Hematopoietic multipotent progenitor cell treated with erythropoietin and hydrocortisone succinate and interleukin-3 and kit ligand, for 4 days (in vitro differentiated cells): ENCODE results near the gene TPM4.
A peak's percentile ranks its signal among the peaks of the same experiment; 100 is the strongest.
"Not testable (repeated sequence)": the region's sequence is repeated elsewhere in the genome, so short reads cannot be mapped to it uniquely, and the experiment has no call there.

Experiments used
- DNase-seq: peaks from one replicate; pipeline ENCODE4 v3.0.0-alpha.2; 2015

TPM4 gene

DNA sequence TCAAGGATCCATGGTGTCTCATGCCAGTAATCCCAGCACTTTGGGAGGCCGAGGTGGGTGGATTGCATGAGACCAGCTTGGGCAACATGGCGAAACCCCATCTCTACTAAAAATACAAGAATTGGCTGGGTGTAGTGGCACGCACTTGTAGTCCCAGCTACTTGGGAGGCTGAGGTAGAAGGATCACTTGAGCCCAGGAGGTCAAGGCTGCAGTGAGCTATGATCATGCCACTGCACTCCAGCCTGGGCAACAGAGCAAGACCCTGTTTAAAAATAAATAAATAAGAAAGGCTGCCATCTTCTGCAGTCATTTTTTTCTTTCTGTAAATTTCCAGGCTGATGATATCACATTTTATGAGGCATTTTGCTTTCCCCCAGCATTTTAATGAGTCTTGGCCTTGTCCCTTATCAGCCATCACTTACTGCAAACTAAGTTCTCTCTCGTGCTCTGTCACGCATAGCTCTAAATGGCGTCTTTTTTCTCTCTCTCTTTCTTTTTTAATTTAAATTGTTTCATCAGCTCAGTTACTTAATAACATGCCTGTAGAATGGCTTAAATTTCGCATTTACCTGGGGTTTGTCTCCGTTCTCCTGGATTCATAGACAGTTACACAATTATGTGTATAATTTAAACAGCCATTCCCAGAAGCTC, 23.1 kb downstream of the TPM4 start:
- DNase-seq = not testable (repeated sequence)

DNA sequence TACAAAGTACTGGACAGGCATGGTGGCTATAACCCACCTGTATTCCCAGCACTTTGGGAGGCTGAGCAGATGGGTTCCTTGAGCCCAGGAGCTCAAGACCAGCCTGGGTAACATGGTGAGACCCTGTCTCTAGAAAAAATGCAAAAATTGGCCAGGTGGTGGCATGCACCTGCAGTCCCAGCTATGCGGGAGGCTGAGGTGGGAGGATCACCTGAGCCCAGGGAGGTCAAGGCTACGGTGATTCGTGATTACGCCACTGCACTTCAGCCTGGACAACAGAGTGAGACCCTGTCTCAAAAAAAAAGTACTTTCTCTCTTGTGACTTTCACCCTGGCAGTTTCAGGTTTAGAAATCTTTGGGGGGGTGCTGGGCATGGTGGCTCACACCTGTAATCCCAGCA, 24.2 kb downstream of the TPM4 start:
- DNase-seq = no peak

- DNase-seq = no peak
These were observed 28.4 kb downstream of the TPM4 start for GRCh38 chr19:16104722-16105121.

- DNase-seq = peak; percentile 76
These were observed 29.8 kb downstream of the TPM4 start for GRCh38 chr19:16106121-16106520.

DNA sequence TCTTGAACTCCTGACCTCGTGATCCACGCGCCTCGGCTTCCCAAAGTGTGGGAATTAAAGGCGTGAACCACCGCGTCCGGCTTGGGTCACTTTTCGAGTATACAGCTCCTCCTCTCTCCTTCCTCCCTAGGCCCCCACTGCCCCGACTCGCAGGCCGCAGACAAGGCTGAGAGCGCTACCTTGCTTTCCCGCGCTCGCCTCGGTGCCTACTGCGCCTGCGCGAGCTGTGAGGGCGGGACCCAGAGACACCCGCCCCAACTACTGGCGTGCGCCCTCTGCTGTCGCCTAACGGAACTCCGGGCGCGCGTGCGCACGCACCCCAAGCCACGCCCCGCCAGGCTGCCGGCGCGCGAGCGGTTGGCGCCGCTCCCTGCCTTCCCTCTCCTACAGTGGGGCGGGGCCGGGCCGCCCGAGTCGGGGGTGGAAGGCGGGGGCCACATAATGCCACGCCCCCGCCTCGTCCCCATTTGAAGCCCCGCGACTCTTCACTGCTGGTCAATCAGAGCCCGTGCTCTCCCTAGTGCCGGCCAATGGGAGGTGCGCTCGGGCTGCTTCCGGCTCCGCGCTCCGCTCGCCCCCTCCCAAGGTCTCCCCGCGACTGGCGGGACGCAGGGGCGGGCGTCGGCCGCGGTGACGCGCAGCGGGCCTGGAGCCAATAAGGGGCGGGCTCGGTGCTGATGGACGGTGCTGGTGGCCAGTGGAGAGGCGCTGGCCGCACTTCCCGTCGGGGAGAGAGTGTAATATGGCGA, 35.0 kb downstream of the TPM4 start, which contains the start of gene RAB8A:
RAB8A (plus strand) TSS at position 730 of the 749 bp plus-strand sequence; CDS start at position 743, 13 bp downstream.
- peak; percentile 100 for DNase-seq

- DNase-seq = no peak
These were observed 35.8 kb downstream of the TPM4 start for GRCh38 chr19:16111909-16112752.

DNA sequence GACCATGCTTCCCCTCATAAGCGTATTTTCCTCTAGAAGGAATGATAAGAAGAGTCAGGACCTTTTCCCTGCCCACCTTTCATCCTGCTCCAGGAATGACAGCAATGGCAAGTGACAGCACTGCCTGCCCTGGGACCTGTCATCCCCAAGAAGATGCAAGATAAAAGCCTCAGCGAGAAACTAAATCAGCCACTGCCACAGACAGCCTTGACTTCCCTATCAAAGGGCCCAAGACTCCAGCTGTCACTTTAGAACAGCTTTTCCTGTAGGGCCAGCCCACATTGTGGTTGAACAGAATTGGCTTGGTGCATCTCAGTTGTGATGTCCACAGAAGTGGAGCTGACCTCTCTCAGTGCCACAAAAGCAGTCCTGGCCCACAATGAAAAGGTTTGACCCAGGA, 36.5 kb downstream of the TPM4 start:
- peak; percentile 94 for DNase-seq

DNA sequence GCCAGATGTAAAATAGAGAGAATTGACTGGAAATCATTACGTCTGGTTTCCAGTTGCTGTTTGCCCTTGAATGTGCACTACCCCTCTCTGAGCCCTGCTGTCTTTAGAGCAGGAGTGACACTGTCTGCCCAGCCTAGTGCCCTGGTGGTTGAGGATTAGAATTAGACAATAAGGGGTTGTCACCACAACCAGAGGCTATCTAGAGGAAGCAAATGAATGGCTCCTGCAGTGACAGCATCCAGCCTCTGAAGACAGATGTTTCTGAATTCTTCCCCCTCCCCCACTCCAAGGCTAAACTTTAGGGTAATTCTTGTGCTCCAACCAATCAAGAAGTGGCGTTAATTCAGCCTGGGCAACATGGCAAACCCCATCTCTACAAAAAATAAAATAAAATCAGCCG, 37.4 kb downstream of the TPM4 start:
- DNase-seq = peak; percentile 92

GRCh38 chr19:16115301-16116039, 39.2 kb downstream of the TPM4 start:
- DNase-seq = no peak

- no peak for DNase-seq
These were observed 39.8 kb downstream of the TPM4 start for GRCh38 chr19:16116067-16116466.

DNA sequence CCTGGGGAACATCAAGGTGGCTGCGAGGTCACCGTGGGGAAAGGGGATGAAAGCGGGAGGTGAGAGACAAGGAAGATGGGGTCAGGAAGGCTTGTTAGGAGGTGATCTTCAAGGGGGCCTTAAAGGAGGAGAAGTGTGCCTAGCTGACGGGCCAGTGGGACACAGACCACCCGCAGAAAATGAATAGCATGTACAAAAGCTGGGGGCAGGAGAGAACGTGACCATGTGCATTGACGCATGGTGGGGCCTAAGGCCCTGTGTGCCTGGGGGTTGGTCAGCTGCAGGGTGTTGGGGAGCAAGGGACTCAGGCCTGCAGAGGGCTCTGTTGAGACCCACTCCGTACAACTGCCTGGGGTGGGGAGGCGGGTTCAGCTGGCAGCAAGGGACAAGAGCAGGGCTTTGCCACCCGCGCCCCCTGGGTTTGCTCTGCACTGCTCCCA, 41.3 kb downstream of the TPM4 start:
- peak; percentile 83 for DNase-seq

- peak; percentile 91 for DNase-seq
These were observed 42.3 kb downstream of the TPM4 start for GRCh38 chr19:16118489-16119033.

DNA sequence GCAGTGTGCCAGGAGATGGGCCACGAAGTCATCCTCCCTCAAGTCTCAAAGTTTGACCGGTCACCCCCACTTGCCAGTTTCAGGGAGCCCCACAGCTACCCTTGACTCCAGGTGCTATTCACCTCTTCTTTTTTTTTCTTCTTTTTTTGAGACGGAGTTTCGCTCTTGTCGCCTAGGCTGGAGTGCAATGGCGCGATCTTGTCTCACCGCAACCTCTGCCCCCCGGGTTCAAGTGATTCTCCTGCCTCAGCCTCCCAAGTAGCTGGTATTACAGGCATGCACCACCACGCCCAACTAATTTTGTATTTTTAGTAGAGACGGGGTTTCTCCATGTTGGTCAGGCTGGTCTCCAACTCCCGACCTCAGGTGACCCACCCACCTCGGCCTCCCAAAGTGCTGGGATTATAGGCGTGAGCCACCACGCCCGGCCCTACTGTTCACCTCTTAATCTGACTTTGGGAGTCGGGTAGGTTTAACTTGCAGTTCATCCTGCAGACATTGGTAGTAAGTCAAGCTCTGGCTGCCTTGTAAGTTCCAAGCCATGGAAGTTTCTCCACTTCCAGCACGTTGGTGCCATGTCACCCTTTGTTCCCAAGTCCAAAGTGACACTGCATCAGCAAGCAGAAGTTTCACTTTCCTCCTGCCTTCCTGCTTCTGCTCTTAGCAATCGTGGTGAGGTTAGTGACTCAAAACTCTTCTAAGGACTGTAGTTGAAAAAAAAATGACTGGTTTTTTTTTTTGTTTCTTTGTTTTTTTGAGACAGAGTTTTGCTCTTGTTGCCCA, 43.0 kb downstream of the TPM4 start:
- DNase-seq = peak; percentile 53

GRCh38 chr19:16121141-16121540, 44.8 kb downstream of the TPM4 start:
- no peak for DNase-seq

DNA sequence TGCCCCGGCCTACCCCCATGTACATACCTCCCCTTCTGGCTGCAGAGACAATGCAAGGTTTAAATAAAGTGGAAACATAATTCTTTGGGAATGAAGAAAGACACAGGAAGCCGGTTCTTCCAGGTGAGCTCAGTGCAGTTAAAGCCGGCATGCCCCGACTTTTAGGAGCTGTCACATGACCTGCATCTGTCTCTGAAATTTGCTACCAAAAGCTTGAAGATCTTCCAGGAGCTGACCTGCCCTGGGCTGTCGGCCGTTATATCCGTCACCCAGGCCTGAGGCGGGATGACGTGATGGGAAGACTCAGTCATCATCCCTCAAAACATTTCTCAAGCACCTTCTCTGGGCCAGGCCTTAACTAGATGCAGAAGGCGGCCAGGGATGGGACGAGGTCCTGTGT, 45.7 kb downstream of the TPM4 start:
- DNase-seq = no peak

DNA sequence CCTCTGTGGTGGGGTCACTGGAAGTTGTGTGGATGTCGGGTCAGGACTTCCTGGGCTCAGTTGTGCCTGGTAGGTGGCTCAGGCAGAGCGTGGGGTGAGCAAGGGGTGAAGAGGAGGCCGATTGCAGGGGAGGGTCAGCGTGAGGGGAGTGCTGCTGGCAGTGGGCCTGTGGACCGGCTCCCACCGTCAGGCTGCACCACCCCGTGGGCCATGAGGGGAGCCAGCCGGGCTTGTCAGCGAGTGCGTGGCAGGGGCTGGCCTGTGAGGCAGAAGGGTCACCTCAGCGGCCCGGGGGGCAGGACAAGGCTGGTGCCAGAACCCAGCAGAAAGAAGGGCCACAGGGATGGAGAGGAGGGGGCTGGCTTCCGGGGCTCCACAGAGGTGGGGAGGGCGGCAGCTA, 48.7 kb downstream of the TPM4 start:
- DNase-seq = no peak

GRCh38 chr19:16125737-16126495, 49.6 kb downstream of the TPM4 start:
- no peak for DNase-seq

GRCh38 chr19:16127080-16127479, 50.8 kb downstream of the TPM4 start:
- no peak for DNase-seq

DNA sequence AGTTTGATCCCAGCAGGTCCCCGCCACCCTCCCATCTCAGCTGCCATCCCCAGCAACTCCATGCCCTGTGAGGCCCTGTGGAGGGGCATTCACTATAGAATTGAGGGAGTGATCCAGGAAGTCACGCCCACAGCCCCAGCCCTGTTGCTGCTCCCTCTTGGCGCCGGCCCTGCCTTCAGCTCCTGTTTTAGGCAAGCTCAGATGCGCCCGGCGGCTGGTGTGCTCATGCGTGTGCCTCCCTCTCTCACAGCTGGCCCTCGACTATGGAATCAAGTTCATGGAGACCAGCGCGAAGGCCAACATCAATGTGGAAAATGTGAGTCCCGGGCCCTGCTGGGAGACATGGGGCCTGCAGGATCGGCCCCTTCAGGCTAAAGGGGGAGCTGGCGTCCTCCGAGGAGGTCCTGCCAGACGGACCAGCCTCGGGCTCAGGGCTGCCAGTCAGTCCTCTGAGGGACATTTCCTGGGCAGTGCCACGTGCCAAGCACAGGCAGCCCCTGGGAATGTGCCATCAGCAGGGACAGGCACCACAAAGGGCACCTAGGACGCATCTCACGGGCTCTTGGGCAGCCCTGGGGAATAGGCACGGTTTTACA, 51.6 kb downstream of the TPM4 start:
- no peak for DNase-seq

DNA sequence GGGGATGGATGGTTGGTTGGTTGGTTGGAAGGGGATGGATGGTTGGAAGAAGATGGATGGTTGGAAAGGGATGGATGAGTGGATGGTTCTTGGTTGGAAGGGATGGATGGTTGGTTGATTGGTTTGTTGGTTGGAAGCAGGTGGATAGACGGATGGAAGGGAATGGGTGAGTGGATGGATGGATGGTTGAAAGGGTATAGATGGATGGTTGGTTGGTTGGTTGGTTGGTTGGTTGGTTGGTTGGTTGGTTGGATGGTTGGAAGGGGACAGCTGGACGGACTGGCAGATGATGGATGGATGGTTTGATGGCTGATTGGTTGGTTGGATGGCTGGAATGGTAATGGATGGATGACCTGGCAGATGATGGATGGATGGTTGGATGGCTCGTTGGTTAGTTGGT, 55.4 kb downstream of the TPM4 start:
- no peak for DNase-seq
